Stimulated activated CD4-positive, alpha-beta T cell treated with anti-CD3 and anti-CD28 coated beads, Interleukin-2, amount 100 ng/mL, for 48 hours (primary cell): ENCODE measurements around the gene LMTK2.
"Not testable (repeated sequence)": the region's sequence is repeated elsewhere in the genome, so short reads cannot be mapped to it uniquely, and the experiment has no call there.

Source experiments
- DNase-seq, 2 donors: peaks; one replicate each; pipeline ENCODE4 v3.0.0-alpha.2; 2020

The LMTK2 gene

DNA sequence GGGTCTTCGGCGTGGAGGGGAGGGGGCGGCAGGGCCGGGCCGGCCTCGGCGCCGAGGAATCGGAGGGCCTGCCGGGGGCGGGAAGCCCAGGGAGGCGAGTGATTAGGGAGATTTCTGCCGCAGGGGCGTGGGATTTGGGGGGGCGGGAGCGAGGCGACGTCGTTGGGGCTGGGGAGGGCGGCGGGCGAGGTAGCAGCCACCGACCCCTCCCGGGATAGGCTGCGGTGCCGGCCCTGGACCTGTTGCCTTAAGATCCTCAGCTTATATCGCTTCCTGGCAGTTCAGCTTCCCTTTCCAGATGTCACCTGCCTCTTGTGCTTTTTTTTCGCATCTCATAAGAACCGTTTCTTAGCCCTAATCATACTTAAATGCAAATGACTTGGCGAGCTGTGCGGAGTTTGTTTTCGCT, 655 bp downstream of the LMTK2 start:
- no peak for DNase-seq

DNA sequence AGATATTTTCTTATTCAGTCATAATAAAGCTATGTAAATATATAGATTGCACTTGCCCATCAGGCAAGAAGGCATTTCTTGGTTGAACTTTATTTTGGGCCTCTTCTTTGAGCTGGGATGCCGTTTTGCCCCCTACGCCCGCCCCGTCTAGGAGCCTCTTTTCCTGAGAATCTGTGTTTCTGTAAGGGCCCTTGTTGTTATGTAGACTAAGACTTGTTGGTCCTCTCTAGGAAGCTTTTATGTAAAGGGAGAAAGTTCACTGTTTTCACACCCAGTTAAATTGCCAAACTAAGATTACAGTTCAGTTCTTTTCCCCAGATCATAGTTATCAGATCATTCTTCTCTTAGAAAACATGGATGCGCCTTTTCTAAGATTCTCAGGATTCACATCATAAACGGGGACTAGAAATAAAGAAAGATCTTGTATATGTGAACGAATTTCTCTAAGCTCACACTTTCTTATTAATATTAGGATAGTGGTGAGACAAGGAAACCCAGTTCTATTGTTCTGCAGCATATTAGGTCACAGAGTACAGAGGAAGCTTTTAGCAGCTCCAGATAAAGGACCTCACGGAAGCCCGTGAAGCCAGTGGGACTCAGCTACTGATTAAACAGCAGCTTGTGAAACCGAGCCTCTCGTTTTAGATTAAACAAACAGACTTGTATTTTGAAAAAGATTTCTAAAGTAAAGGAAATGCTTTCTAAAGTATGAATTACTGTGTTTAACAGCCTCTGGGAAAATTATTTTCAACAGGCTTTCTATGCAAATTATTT, 3.8 kb downstream of the LMTK2 start:
- DNase-seq: no peak

DNA sequence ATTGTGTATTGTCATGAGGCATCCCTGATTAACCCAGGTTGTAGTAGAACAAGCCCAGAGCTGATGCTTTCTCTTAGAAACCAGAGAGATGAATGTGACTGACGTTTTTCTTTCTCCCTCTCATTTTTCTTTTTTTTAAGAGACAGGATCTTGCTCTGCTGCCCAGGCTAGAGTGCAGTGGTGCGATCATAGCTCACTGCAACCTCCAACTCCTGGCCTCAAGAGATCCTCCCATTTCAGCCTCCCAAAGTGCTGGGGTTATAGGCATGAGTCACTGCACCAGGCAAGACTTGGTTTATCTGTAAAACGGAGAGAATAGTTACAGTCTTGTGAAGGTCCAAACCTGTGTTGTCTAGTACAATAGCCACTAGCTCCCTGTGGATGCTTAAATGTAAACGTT, 5.4 kb downstream of the LMTK2 start:
- DNase-seq: no peak

DNA sequence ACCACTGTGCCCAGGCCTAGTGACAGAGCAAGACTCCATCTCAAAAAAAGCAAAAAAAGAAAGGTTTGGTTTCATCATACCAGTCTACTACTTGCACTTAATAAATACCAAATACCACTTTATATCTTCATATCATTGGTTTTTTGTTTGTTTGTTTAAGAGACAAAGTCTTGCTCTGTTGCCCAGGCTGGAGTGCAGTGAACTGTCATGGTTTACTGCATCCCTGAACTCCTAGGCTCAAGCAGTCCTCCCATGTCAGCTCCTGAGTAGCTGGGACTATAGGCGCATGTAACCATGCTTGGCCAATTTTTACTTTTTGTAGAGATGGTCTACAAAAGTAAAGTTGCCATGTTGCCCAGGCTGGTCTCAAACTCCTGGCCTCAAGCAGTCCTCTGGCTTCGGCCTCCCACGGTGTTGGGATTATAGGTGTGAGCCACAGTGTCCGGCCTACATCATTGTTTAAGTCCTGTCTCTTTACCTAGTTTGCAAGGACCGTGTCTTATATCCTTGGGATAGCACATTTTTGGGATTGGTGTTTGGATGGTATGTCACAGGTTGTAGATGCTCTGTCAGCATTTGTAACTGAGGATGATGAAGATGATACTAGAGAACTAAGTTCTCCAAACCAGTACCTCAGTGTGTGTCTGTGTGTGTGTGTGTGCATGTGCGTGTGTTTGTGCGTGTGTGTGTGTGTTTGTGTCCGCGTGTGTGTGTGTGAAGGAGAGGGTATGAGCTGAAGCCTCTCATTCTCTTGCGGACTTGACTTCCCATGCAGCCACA, 9.3 kb downstream of the LMTK2 start:
- DNase-seq: no peak

DNA sequence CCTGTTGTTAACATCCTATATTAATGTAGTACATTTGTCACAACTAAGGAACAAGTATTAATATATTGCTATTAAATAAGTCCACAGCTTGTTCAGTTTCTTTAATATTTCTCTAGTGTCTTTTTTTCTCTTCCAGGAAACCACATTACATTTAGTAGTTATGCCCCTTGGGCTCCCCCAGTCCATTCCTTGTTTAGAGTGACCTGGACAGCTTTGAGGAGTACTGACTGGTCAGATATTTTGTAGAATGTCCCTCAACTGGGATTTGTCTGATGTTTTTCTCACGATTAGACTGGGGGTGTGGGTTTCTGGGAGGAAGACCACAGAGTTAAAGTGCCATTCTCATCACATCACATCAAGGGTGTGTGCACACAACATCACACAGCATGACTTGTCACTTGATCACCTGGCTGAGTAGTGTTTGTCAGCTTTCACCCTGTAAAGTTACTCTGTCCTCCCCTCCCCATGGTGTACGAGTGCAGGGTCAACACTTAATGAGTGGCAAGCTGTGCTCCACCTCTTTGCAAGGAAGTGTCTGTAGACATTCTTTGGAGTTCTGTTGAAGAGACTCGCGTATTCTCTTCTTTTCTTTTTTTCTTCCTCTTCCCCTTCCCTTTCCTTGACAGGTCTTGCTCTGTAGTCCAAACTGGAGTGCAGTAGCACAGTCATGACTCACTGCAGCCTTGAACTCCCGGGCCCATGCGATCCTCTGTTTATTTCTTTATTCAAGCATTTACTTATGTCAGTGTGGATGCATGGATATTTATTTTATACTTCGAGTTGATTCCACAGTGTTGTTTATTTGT, 10.2 kb downstream of the LMTK2 start:
- no peak for DNase-seq

DNA sequence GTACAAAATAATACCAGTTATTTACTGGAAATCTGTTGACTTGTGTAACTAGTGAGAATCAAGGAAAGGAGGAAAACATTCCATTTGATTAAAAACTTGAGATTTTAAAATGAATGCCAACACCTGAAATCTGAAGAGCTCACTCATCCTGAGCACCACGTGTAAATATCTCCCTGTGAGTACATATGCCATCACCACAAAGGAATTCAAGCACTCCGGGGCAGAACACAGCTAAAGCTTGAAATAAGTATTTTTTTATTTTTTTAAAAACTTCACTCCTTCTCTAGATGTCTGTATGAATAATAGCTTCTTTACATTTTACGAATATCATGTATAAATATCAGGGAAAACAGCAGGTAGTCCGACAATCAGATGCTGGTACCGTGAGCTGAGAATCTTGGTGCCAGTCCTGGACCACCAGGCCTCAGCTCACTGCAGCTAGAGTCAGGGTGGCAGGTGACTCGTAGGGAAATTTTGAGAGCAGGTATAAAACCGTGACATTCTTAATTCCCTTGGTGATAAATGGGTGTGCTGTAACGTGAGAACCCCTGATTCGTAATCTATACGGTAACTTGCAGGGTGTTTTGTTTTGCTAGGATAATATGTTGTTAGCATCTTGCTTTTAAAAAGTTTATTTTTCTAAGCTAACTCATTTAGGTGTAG, 12.7 kb downstream of the LMTK2 start:
- DNase-seq: no peak

DNA sequence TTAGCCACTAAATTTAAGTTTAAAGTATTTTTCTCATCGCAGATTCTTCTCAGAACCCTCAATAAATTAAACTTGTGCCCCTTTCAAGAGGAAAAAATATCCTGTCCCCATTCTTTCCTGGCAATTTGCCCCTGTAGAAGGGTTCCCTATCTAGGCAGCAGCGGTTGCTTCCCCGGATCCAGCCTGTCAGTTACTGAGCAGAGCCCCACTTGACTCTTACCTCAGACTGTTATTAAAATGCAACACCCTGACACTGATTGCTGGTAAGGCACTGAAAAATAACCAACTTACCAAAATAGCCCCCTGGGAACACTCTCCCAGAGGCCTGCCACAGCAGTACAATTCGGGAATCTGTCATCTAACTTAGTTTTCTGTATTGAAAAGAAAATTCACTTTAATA, 13.9 kb downstream of the LMTK2 start:
- DNase-seq: no peak

DNA sequence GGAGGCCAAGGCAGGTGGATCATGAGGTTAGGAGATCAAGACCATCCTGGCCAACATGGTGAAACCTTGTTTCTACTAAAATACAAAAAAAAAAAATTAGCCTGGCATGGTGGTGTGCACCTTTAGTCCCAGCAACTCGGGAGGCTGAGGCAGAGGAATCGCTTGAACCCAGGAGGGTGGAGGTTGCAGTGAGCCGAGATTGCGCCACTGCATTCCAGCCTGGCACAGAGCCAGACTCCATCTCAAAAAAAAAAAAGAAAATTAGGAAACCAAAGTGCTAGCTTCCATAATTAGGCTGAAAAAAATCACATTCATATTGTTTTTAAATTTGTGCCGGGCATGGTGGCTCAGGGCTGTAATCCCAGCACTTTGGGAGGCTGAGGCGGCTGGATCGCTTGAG, 14.7 kb downstream of the LMTK2 start:
- not testable (repeated sequence) for DNase-seq

DNA sequence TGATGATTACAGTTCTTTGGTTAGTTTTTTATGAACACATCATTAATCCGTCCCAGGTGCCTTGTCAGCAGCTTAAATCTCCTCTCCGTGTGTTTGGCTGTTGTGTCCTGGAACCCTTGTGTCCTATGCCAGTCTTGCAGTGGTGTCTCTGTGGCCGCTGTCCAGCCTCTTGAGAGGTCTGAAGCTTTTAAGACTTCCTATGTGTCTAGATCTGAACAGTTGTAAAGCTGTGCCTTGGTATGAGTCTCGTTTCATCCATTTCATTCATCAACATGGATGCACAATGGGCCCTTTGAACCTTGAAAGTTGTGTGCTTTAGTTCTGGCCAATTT, 16.7 kb downstream of the LMTK2 start:
- no peak for DNase-seq

DNA sequence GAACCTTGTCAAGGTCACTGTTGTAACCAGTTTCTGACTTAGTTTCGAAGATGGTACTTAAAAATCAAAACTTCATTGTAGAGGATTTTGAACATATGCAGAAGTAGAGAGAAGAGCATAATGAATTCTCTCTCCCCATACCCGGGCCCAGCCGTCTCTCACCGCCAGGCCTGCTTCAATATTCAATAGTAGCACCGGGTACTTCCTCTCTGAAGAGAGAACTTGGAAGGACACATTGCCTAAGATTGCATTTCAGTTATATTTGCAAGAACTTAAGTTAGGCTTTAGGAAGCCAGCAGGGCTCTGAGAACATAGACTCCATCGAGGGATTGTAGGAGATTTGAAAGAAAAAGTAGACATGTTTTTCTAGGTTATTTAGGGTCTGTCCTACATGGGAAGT, 19.1 kb downstream of the LMTK2 start:
- no peak for DNase-seq

DNA sequence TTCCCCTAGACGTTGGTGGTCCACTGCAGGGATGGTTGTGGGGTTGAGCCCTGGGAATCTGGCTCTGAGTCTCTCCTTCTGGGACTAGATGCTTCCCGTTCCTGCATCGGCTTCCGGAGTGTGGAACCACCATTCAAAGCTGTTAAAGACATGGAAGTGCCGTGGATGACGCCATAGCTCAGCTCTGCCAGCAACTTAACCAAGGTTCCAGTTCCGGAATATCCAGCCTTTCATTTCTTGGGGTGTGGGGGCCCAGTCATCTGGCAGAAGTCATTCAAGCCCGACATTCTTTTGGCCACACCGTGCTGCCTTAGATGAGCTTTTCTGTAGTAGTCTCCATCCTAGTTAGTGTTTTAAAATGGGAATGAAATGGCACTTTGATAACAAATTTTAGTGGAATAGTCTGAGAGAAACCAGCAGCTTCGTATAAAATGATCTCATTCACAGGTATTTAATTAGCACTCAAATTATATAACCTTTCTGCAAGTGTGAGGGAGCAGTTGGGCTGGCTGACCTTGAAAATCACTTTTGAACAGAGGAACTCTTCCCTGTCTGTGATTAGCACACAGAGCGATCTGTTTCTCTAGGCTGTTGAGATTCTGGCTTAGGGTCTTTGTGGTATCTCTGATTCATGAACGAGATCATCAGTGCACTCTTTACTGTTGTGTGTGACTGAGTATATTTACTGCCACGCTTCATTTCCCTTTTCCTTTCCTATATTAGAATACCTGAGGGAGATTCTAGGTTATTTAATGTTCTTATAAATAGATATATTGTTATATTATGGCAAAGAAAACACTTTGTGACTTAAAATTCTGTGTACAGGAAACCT, 19.9 kb downstream of the LMTK2 start:
- no peak for DNase-seq

DNA sequence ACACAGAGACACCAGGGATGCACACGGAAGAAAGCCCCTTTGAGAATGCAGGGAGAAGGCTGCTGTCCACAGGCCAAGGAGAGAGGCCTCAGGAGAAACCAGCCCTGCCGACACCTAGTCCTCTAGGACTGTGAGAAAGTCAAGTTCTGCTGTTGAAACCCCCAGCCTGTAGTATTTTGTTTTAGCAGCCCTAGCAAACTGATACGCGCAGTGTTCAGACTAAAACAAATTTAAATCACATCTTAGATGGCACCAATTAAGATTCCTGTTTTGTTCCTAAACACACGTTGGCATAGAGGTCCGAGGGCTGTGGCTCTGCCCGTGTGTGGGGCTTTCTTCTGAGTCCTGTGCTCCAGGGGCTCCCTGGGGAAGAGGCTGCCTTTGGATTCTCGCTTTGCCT, 21.7 kb downstream of the LMTK2 start:
- DNase-seq: no peak

DNA sequence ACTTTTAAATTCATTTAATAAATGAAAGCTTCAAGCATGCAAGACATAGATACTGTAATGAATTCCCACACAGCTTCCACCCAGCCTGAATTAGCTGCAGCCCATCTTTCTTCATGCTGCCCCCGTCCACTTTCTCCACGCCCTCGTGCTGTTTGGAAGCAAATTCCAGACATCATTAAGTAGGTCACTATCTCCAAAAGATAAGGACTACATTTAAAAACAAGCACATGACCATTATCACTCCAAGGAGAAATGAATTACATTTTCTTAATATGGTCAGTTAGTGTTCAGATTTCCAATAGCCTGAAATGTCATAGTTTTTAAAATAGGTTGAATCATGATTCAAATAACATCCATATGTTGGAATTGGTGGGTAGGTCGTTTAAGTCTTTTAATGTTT, 24.3 kb downstream of the LMTK2 start:
- DNase-seq: no peak

DNA sequence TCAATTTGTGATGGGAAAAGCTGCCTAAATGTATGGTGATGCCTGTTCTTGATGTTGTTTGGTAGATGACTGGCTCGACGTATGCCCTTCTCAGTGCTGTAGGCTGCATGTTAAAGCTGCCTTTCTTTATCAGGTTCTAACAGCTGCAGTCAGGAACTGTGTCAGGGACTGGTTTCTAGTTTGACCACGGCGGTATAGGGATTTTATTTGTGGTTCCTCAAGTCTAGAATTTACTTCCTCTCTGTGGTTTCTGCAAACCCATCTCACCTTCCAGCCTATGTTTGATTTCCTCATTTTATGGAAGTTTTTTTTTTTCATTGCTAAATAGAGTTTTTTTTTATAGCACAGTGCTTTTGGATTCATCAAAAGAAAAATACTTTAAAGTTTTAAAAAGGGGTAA, 26.5 kb downstream of the LMTK2 start:
- peak; percentile 4 for DNase-seq

DNA sequence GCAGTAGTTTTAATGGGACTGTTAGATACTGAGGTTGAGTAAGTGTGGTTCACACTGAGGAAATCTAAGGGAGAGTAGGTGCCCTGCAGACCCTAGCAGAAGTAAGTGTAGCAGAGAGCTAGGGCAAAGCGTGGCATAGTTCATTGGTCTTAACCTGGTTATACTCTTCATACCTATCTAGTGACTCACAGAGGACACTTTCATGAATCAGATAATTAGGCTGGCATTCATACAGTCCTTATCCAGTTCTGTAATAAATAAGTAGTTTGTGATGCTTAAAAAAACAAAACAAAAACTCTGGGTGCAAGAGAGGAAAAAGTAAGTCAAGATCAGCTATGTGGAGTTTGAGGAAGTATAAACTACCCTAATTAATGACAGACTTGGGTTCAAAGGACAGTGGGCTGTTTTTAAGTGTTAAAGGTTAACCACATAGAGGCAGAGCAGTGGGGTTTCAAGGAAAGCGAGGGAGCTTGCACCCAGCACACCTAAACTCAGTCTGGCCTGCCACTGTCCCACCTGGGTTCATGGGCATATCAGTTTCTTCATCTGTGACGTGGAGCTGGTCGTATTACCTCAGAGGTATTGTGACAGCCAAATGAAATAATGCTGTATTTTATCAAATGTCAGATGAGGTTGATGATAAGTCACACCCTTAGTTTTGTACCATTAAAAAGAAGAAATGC, 27.1 kb downstream of the LMTK2 start:
- DNase-seq: no peak

DNA sequence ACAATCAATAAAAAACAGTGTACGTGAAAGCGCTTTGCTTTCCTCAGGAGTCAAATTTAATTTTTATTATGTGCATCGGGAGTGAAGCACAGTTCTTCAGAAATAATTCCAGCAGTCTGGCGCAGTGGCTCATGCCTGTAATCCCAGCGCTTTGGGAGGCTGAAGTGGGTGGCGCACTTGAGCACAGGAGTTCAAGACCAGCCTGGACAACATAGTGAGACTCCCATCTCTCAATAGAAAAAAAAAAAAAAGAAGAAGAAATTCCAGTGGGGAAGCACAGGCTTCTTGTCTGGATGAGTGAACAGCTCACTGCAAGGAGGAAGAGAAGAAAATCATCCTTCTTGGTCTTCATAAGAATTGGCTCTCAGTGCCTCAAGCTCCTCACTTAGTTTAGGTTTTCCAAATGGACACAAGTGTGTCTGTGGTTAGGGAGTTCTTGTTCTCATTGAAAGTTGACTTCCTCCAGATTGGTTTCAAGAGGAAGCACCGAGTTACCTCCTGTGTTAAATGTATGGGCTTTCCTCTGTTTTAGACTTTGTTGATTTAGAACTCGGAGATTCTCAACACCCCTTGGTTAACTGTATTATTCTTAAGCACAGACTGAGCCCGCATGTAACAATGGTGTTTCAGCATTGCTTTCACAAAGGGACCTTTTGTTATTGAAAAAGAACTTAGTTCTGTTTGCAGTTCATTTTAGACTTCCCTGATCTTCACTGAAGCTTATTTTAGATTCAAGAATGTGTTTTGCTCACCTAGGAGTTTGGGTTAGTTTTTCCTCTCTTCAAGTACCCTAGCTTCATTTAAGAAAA, 28.0 kb downstream of the LMTK2 start:
- no peak for DNase-seq

DNA sequence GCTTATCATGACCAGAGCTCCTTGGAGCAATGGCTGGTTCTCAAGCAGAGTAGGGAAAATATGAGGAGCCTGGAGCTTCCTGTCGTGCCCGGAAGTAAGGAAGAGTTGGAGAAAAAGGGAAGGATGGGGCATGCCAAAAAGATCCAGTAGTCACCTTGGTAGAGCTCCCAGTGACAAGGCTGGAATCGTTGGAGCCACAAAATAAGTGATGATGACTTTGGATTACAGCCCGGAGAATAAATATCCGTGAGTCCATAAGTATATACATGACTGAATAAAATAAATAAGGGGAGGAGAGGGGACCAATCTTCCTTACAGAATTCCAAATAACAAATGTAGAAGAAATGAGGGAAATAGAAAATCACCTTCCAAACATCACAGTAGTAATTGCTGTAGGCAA, 29.3 kb downstream of the LMTK2 start:
- DNase-seq: no peak

DNA sequence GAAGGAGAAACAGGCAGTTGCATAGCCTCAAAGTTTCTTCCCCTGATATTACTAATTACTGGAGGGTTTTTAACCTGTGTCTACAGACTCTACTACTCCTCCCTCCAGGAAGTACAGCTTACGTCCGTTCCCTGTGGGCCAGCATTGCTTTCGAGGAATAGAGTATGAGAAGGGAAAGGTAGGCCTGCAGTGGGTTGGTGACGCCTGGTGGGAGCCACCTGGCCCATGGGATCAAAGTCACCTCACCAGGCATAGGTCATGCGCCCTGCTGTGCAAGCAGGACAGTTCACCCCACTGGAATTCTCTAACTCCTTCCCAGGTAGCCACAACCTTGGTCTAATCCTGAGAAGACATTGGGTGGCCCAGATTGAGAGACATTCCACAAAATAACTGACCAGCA, 29.8 kb downstream of the LMTK2 start:
- DNase-seq: no peak

DNA sequence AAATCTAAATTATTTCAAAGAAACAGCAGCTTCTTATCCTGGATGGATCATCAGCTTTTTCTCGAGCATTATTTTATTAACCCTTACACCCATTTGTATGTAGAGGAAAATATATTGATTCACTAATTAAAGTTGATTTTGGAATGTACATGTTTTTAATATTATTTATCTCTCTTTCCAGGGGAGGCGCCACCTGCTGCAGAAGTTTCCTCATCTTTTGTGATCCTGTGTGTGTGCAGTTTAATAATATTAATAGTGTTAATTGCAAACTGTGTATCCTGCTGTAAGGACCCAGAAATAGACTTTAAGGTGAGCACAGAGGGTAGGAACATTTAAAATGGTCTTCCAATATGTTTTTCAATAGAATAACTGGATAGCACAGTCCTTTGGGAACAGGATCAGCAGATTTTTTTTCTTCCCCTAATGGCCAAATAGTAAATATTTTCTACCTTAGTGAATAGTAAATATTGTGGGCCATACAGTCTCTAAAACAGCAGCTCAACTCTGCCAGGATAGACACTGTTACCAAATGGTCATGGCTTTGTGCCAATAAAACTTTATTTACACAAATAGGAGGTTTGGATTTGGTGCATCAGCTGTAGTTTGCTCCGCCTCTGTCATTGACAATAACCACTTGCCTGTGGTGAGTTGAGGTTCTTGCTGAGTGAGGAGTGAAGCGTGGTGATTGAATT, 30.6 kb downstream of the LMTK2 start:
- no peak for DNase-seq

DNA sequence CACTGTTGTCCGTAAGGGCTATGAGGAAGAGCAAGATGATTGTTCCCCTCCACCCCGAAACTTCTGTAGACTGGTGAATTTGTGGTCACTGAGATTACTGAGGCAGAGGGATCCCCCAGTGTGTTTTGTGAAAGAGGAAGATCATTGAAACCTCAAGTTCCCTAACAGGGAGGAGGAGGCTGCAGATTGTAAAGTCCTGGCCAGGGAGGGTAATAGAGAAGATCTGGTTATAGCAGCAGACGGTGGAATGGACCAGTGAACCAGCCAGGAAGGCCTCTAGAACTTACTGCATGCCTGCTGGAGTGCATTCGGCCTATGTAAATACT, 31.1 kb downstream of the LMTK2 start:
- no peak for DNase-seq
